CD14-positive monocyte (primary cell): Measurements from ENCODE around the gene PDLIM5. TPM values are rescaled to one million over a fixed set of nuclear protein-coding genes. Genes with fewer than 3 reads are reported as not detected.

Experiments used
- DNase-seq, 3 donors: peaks; one replicate each; pipeline ENCODE4 v3.0.0-alpha.2; 2011 to 2022
- H2AFZ ChIP-seq: 2 replicates; pipeline ENCODE4 v1.6.0; 2012; ENCODE audit warnings: mild to moderate bottlenecking, low read depth, low read length, inconsistent platforms; ENCODE audit not compliant: insufficient read depth, poor library complexity, severe bottlenecking
- H3K27ac ChIP-seq, 2 donors: 1 replicate in 1 of 2; 2 replicates in 1 of 2; pipeline ENCODE4 v1.5.1; 2012 to 2013; ENCODE audit warnings: low read length in 2 of 2, control low read depth in 1 of 2, inconsistent platforms in 1 of 2, low read depth in 1 of 2, mild to moderate bottlenecking in 1 of 2
- H3K27me3 ChIP-seq, 2 donors: one replicate each; pipeline versions ENCODE4 v1.6.0 to v1.6.1; 2011 to 2013; ENCODE audit warnings: low read length in 2 of 2; ENCODE audit not compliant: control insufficient read depth in 2 of 2, insufficient read depth in 2 of 2
- H3K36me3 ChIP-seq, 2 donors: replicated peaks in 1 of 2; 1 replicate in 1 of 2; 2 replicates in 1 of 2; pipeline versions ENCODE4 v1.5.1 to v1.6.1; 2012 to 2013; ENCODE audit warnings: low read length in 2 of 2, control low read depth in 1 of 2, inconsistent platforms in 1 of 2, mild to moderate bottlenecking in 1 of 2; ENCODE audit not compliant: insufficient read depth in 2 of 2, control insufficient read depth in 1 of 2
- H3K4me1 ChIP-seq, 2 donors: 1 replicate in 1 of 2; 2 replicates in 1 of 2; pipeline versions ENCODE4 v1.5.1 to v1.6.1; 2012 to 2013; ENCODE audit warnings: low read length in 2 of 2, control low read depth in 1 of 2, inconsistent platforms in 1 of 2, mild to moderate bottlenecking in 1 of 2, moderate library complexity in 1 of 2; ENCODE audit not compliant: insufficient read depth in 2 of 2, control insufficient read depth in 1 of 2
- H3K4me2 ChIP-seq: replicated peaks from 2 replicates; pipeline ENCODE3; 2012; ENCODE audit warnings: low read length, moderate library complexity, mild to moderate bottlenecking; ENCODE audit not compliant: poor library complexity, severe bottlenecking; ENCODE audit errors: extremely low read depth
- H3K4me3 ChIP-seq, 3 experiments: fragments of 200-600 bp in 1 of 3; sonication (generic) in 1 of 3; replicated peaks in 1 of 3; 1 replicate in 2 of 3; 2 replicates in 1 of 3; pipeline ENCODE4 v1.5.1; 2011 to 2013; ENCODE audit warnings: low read length in 3 of 3, mild to moderate bottlenecking in 3 of 3, control low read depth in 2 of 3, low read depth in 2 of 3, inconsistent platforms in 1 of 3, moderate library complexity in 1 of 3
- H3K79me2 ChIP-seq: 2 replicates; pipeline ENCODE4 v1.6.0; 2012; ENCODE audit warnings: mild to moderate bottlenecking, control low read depth, inconsistent platforms, low read length, moderate library complexity; ENCODE audit not compliant: insufficient read depth
- H3K9ac ChIP-seq: 2 replicates; pipeline ENCODE4 v1.6.0; 2017; ENCODE audit warnings: low read length, mild to moderate bottlenecking; ENCODE audit not compliant: insufficient read depth, poor library complexity, severe bottlenecking
- H3K9me3 ChIP-seq, 2 donors: replicated peaks in 1 of 2; 1 replicate in 1 of 2; 2 replicates in 1 of 2; pipeline versions ENCODE4 v1.5.1 to v1.6.1; 2012 to 2013; ENCODE audit warnings: low read length in 2 of 2, control low read depth in 1 of 2; ENCODE audit not compliant: control insufficient read depth in 1 of 2, insufficient read depth in 1 of 2
- H4K20me1 ChIP-seq: 2 replicates; pipeline ENCODE4 v1.6.0; 2012; ENCODE audit warnings: mild to moderate bottlenecking, low read length, control low read depth, moderate library complexity; ENCODE audit not compliant: insufficient read depth
- H3K27ac Mint-ChIP-seq, 7 donors: one replicate each; pipeline ENCODE4 v1.8.0; 2020; ENCODE audit warnings: mild to moderate bottlenecking in 7 of 7, mixed read lengths in 7 of 7, moderate library complexity in 6 of 7, inconsistent platforms in 2 of 7
- H3K27me3 Mint-ChIP-seq, 3 donors: one replicate each; pipeline ENCODE4 v1.8.0; 2021 to 2022; ENCODE audit warnings: low read depth in 3 of 3, mild to moderate bottlenecking in 3 of 3, mixed read lengths in 3 of 3, moderate library complexity in 3 of 3, inconsistent platforms in 1 of 3
- H3K36me3 Mint-ChIP-seq, 2 donors: one replicate each; pipeline ENCODE4 v1.8.0; 2020; ENCODE audit warnings: mixed read lengths in 2 of 2, inconsistent platforms in 1 of 2, mild to moderate bottlenecking in 1 of 2
- H3K4me1 Mint-ChIP-seq: one replicate; pipeline ENCODE4 v1.8.0; 2020; ENCODE audit warnings: mild to moderate bottlenecking, mixed read lengths
- H3K4me3 Mint-ChIP-seq, 2 donors: one replicate each; pipeline ENCODE4 v1.8.0; 2020; ENCODE audit warnings: mild to moderate bottlenecking in 2 of 2, mixed read lengths in 2 of 2, moderate library complexity in 1 of 2
- H3K9me3 Mint-ChIP-seq, 7 donors: one replicate each; pipeline ENCODE4 v1.8.0; 2020 to 2022; ENCODE audit warnings: mixed read lengths in 7 of 7, mild to moderate bottlenecking in 6 of 7, moderate library complexity in 6 of 7, inconsistent platforms in 2 of 7
- CTCF ChIP-seq: fragments of 200-600 bp; IDR thresholded peaks from one replicate; pipeline ENCODE4 v1.8.0; 2022; ENCODE audit warnings: antibody characterized with exemption, mild to moderate bottlenecking
- WGBS: methylation state at CpG from one replicate; pipeline ENCODE4 v1.1.5; 2013; ENCODE audit warnings: missing lambda C conversion rate; ENCODE audit not compliant: insufficient coverage; 5-methylcytosine and 5-hydroxymethylcytosine counted together
- intact Hi-C, 2 donors: fragments of 100-400 bp; cut with micrococcal nuclease; formaldehyde crosslinking; loops; one replicate each; pipeline versions ENCODE4 v1.15.0 to v1.15.1; 2023
- polyA plus RNA-seq, 3 donors: library from polyadenylated mRNA; depleted of rRNA in 1 of 3; unstranded in 2 of 3; stranded (reverse) in 1 of 3; fragments of 300-500 nt in 2 of 3; fragments of >200 nt in 1 of 3; fragmentation: Illumina TruSeq in 2 of 3; gene quantifications; 1 replicate in 2 of 3; 2 replicates in 1 of 3; pipeline ENCODE4 v1.2.3, GENCODE V29; 2012 to 2021

The PDLIM5 gene
- polyA plus RNA-seq, 3 donors: 75.3 to 105 (median 80.9) TPM

DNA sequence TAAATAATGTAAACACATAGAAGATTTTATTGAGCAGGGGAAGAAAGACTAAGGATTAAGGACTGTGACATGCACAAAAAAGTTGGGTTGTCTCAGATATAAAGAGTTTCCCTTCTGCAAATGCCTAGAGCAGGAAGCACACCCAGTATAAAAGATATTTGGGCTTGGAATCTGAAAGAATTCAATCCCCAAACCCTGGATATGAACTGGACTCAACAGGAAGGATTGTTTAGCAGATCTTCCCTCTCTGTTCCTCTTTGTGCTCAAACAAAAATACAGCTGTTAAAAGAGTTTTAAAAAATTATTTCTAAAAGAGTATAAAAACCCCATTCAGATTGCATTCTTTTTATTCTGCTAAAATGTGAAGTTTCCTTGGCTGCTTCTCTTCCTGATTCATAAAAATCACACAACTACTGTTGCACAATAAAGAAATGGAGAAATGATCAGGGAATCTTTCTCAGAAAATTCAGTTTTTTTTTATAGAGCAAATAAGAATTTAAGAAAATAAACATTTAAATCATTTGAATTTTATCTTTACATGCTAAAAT, 71.4 kb downstream of the PDLIM5 start:
- Histone ChIP-seq H3K4me2 (no peak overlapping the region), H3K9me3 (no peaks in the 10 kb centered on the region), H3K9ac (no peak overlapping the region), H3K4me3 (no peak overlapping the region), H3K27me3 (no peaks in the 10 kb centered on the region), H3K27ac (peak overlapping the region in 1 of 2 donors; percentile 57), H3K4me1 (peaks cover 37 to 44% of the 10 kb centered on the region in 2 donors), H3K79me2 (no peaks in the 10 kb centered on the region), H3K36me3 (peaks cover 0 to 11% of the 10 kb centered on the region in 2 donors), H4K20me1 (peaks cover 73% of the 10 kb centered on the region), H2AFZ (no peak overlapping the region)
- H3K36me3 Mint-ChIP-seq: peaks cover 10 to 18% of the 10 kb centered on the region in 2 donors
- H3K4me1 Mint-ChIP-seq: peaks cover 39% of the 10 kb centered on the region
- no peak overlapping the region for H3K4me3 Mint-ChIP-seq
- intact Hi-C loops: no loop called here
- TF ChIP-seq CTCF: no peak
- DNase-seq: no peak
- peak overlapping the region in 3 of 7 donors; percentile 6 to 50 (median 27) for H3K27ac Mint-ChIP-seq
- no peaks in the 10 kb centered on the region for H3K9me3 Mint-ChIP-seq
- H3K27me3 Mint-ChIP-seq: no peaks in the 10 kb centered on the region

- Mint-ChIP-seq H3K4me1 (peaks cover 35% of the 10 kb centered on the region), H3K4me3 (no peak overlapping the region), H3K9me3 (no peaks in the 10 kb centered on the region), H3K27ac (no peak overlapping the region), H3K27me3 (no peaks in the 10 kb centered on the region), H3K36me3 (peaks cover 10 to 19% of the 10 kb centered on the region in 2 donors)
- Histone ChIP-seq H3K9me3 (no peaks in the 10 kb centered on the region), H3K4me3 (no peak overlapping the region), H3K36me3 (peaks cover 0 to 16% of the 10 kb centered on the region in 2 donors), H3K27me3 (no peaks in the 10 kb centered on the region), H3K4me1 (peaks cover 34 to 39% of the 10 kb centered on the region in 2 donors), H3K9ac (no peak overlapping the region), H2AFZ (no peak overlapping the region), H4K20me1 (peaks cover 72% of the 10 kb centered on the region), H3K4me2 (no peak overlapping the region), H3K79me2 (no peaks in the 10 kb centered on the region), H3K27ac (no peak overlapping the region)
- intact Hi-C loops: no loop called here
- 100% methylated on average over 1 of the region's 3 CpGs for WGBS
- DNase-seq: no peak
- TF ChIP-seq CTCF: no peak
Measured at GRCh38 chr4:94523617-94524016, 71.9 kb downstream of the PDLIM5 start.
